GM23248 (cell line): Measurements from ENCODE around the gene ABHD12. TPM values are rescaled to one million over a fixed set of nuclear protein-coding genes. Genes with fewer than 3 reads are reported as not detected.

Source experiments
- DNase-seq: peaks from one replicate; pipeline ENCODE4 v3.0.0-alpha.2; 2015
- H2AFZ ChIP-seq: fragments of 200-600 bp; sonication (generic); 2 replicates; pipeline ENCODE4 v1.6.1; 2016; ENCODE audit warnings: antibody characterized with exemption
- H3F3A ChIP-seq: fragments of 200-600 bp; sonication (generic); 2 replicates; pipeline ENCODE4 v1.6.1; 2016; ENCODE audit warnings: mild to moderate bottlenecking, antibody characterized with exemption, mixed run types; ENCODE audit not compliant: insufficient read depth
- H3K27ac ChIP-seq: fragments of 200-600 bp; sonication (generic); 2 replicates; pipeline ENCODE4 v1.5.1; 2016; ENCODE audit warnings: mild to moderate bottlenecking
- H3K27me3 ChIP-seq: fragments of 200-600 bp; sonication (generic); replicated peaks from 2 replicates; pipeline ENCODE4 v1.6.1; 2016; ENCODE audit warnings: mild to moderate bottlenecking; ENCODE audit not compliant: insufficient read depth
- H3K36me3 ChIP-seq: fragments of 200-600 bp; sonication (generic); 2 replicates; pipeline ENCODE4 v1.6.1; 2016; ENCODE audit warnings: low read depth, mild to moderate bottlenecking
- H3K4me1 ChIP-seq: fragments of 200-600 bp; sonication (generic); 2 replicates; pipeline ENCODE4 v1.6.1; 2016; ENCODE audit warnings: mild to moderate bottlenecking; ENCODE audit not compliant: insufficient read depth
- H3K4me2 ChIP-seq: fragments of 200-600 bp; sonication (generic); one replicate; pipeline ENCODE4 v1.6.1; 2016; ENCODE audit warnings: mild to moderate bottlenecking; ENCODE audit not compliant: unreplicated experiment
- H3K4me3 ChIP-seq: fragments of 200-600 bp; sonication (generic); 2 replicates; pipeline ENCODE4 v1.5.1; 2016; ENCODE audit warnings: mild to moderate bottlenecking
- H3K79me2 ChIP-seq: fragments of 200-600 bp; sonication (generic); 2 replicates; pipeline ENCODE4 v1.6.1; 2016; ENCODE audit warnings: mild to moderate bottlenecking; ENCODE audit not compliant: insufficient read depth
- H3K9ac ChIP-seq: fragments of 200-600 bp; sonication (generic); 2 replicates; pipeline ENCODE4 v1.6.1; 2016; ENCODE audit warnings: mild to moderate bottlenecking
- H3K9me2 ChIP-seq: fragments of 200-600 bp; sonication (generic); 2 replicates; pipeline ENCODE4 v1.6.1; 2016; ENCODE audit warnings: mixed run types, mild to moderate bottlenecking, moderate library complexity; ENCODE audit not compliant: insufficient read depth
- H3K9me3 ChIP-seq: fragments of 200-600 bp; sonication (generic); one replicate; pipeline ENCODE4 v1.6.1; 2017; ENCODE audit warnings: low read depth
- H4K20me1 ChIP-seq: fragments of 200-600 bp; sonication (generic); 2 replicates; pipeline ENCODE4 v1.6.0; 2016; ENCODE audit not compliant: insufficient read depth
- EZH2 ChIP-seq: fragments of 200-600 bp; sonication (generic); IDR thresholded peaks from 2 replicates; pipeline ENCODE4 v1.6.1; 2018; ENCODE audit warnings: antibody characterized with exemption, mild to moderate bottlenecking; ENCODE audit not compliant: insufficient read depth, poor library complexity, severe bottlenecking
- EZH2phosphoT487 ChIP-seq: fragments of 200-600 bp; sonication (generic); IDR thresholded peaks from 2 replicates; pipeline ENCODE4 v1.6.1; 2018; ENCODE audit warnings: antibody characterized with exemption, moderate library complexity, mild to moderate bottlenecking, low read depth; ENCODE audit not compliant: insufficient read depth
- WGBS, 2 experiments: methylation state at CpG; one replicate each; pipeline ENCODE4 v1.1.6; 2015 to 2017; ENCODE audit warnings: low lambda C conversion rate in 2 of 2, low coverage in 1 of 2; ENCODE audit errors: missing lambda C conversion rate in 2 of 2; 5-methylcytosine and 5-hydroxymethylcytosine counted together
- in situ Hi-C: fragments of 300-500 bp; cut with MboI; formaldehyde crosslinking; loops from 2 replicates; pipeline ENCODE4 v1.15.0; 2020
- polyA plus RNA-seq: library from polyadenylated mRNA; unstranded; fragments of >200 nt; fragmentation: Nextera tagmentation; extraction: Ambion mirVana; gene quantifications from 2 replicates; pipeline ENCODE4 v1.2.1, GENCODE V29; 2016
- total RNA-seq: library from RNA; depleted of rRNA; stranded (reverse); fragments of >200 nt; shearing (Covaris generic); gene quantifications from 2 replicates; pipeline ENCODE4 v1.2.3, GENCODE V29; 2014

Gene ABHD12
- total and polyA plus RNA-seq, 2 experiments from 2014 or later, result 50.6 to 82.1 TPM

DNA sequence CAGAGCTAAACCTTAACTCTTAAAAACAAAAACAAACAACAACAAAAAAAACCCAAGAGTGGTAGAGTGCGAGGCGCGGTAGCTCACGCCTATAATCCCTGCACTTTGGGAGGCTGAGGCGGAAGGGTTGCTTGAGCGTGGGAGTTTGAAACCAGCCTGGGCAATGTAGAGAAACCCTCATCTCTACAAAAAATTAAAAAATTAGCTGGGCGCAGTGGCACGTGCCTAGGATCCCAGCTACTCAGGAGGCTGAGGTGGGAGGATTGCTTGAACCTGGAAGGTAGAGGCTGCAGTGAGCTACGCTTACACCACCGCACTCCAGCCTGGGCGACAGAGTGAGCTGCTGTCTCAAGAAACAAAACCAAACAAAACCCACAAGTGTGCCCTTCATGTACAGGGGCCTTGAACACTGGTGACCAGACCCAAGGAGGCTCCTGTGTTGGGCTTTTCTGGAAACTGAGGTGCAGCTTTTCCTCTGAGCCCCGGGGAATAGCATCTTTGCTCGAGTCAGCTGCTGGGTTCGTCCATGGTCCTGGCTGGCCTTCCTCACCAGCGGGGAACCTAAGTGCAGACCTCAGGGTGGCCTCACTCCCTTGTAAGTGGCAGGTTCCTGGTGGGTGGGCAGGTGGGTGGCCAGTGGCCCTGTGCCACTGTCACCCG is 102.9 kb downstream of the ABHD12 start:
- H3K27me3 ChIP-seq, result no peaks in the 10 kb centered on the region
- H3K9me2 ChIP-seq, result no peaks in the 10 kb centered on the region
- H3K4me2 ChIP-seq, result no peak overlapping the region
- H3K9me3 ChIP-seq, result no peaks in the 10 kb centered on the region
- H3F3A ChIP-seq, result no peaks in the 10 kb centered on the region
- in situ Hi-C loops, result no loop called here
- H2AFZ ChIP-seq, result no peak overlapping the region
- H4K20me1 ChIP-seq, result no peaks in the 10 kb centered on the region
- H3K4me1 ChIP-seq, result no peaks in the 10 kb centered on the region
- H3K36me3 ChIP-seq, result no peaks in the 10 kb centered on the region; the same call in 1 of the 2 replicates
- 88 to 89% methylated on average over 16 of the region's 16 CpGs for whole genome bisulfite sequencing, 2 experiments
- H3K79me2 ChIP-seq, result no peaks in the 10 kb centered on the region
- no peak overlapping the region for H3K27ac ChIP-seq
- TF ChIP-seq EZH2phosphoT487 (no peak), EZH2 (no peak)
- H3K9ac ChIP-seq, result no peak overlapping the region
- no peak for DNase-seq
- no peak overlapping the region for H3K4me3 ChIP-seq

DNA sequence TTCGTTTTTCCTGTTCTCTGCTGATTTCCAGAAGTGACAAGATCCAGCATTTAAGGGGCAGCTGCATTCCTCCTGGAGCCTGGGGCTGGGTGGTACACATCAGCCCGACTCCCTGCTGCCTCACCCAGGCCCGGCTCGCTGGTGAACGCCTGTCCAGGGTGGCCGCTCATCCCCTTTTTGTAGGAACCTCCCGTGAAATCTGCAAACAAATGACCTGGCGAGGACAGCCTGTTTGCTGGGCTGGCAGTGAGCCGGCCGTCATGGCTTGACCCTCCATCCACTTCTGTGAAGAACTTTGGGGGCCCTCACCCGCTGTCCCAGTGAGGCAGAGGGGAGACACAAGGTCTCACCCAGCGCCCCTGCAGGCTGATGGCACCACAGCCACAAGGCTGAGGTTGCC is 103.7 kb downstream of the ABHD12 start:
- Histone ChIP-seq H3K9me3 (no peaks in the 10 kb centered on the region), H4K20me1 (no peaks in the 10 kb centered on the region), H3K4me2 (no peak overlapping the region), H3K36me3 (no peaks in the 10 kb centered on the region; the same call in 1 of the 2 replicates), H3K4me1 (no peaks in the 10 kb centered on the region), H3K4me3 (no peak overlapping the region), H3K27ac (no peak overlapping the region), H2AFZ (no peak overlapping the region), H3K9me2 (no peaks in the 10 kb centered on the region), H3K9ac (no peak overlapping the region), H3K79me2 (no peaks in the 10 kb centered on the region), H3F3A (no peaks in the 10 kb centered on the region), H3K27me3 (no peaks in the 10 kb centered on the region)
- TF ChIP-seq EZH2phosphoT487, result no peak
- TF ChIP-seq EZH2, result no peak
- in situ Hi-C loops, result no loop called here
- 89 to 93% methylated on average over 12 of the region's 12 CpGs for WGBS, 2 experiments
- DNase-seq, result no peak

DNA sequence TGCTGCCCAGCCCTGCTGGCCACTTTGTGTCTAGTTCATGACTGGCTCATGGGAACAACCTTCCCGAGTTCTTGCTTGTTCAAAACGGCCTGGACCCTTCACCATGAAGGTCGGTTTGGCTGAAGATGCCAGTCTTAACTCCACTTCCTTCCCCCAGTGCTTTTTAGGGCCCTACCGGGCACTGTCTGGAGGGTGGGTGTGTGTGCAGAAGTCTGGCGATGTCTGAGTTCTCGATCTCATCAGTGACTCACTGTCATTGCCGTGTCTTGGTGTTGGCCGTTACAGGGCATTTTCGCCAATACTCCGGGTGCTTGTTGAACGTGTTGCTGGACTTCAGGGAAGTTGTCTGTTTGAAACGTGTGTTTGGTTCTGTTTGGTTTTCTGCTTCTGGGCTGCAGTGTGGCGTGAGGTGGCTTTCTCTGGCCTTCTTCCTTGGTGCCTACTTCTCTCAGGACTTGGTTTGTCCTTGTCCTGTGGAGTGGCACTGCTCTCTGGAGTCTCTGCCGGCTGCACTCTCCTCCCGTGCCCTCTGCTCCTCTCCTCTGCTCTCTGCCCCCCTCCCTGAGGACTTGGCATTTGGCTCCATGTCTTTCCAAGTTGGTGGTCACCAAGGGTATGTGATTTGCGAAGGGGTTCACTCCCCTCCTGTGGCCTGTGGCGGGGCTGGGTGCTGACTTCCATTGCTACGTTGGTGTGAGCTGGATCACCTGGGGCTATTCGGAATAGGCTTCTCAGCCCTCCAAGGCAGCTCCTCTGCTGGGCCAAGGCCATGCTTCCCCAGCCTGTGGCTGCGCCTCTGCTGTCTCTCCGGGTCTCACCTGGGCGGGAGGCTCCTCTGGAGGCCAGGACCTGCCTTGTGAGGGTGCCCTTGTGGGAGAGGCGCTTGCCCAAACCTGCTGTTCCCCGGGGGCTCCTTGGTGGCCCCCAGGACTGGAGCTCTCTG is 104.5 kb downstream of the ABHD12 start:
- Histone ChIP-seq H2AFZ (no peak overlapping the region), H3K4me2 (no peak overlapping the region), H3F3A (no peaks in the 10 kb centered on the region), H3K9ac (no peak overlapping the region), H3K4me1 (no peaks in the 10 kb centered on the region), H3K27me3 (no peaks in the 10 kb centered on the region), H3K9me2 (no peaks in the 10 kb centered on the region), H3K4me3 (no peak overlapping the region), H4K20me1 (no peaks in the 10 kb centered on the region), H3K79me2 (no peaks in the 10 kb centered on the region), H3K9me3 (no peaks in the 10 kb centered on the region), H3K27ac (no peak overlapping the region), H3K36me3 (no peaks in the 10 kb centered on the region; the same call in 1 of the 2 replicates)
- DNase-seq, result no peak
- TF ChIP-seq EZH2phosphoT487 (no peak), EZH2 (no peak)
- in situ Hi-C loops, result no loop called here
- 85 to 86% methylated on average over 23 of the region's 24 CpGs for WGBS, 2 experiments

DNA sequence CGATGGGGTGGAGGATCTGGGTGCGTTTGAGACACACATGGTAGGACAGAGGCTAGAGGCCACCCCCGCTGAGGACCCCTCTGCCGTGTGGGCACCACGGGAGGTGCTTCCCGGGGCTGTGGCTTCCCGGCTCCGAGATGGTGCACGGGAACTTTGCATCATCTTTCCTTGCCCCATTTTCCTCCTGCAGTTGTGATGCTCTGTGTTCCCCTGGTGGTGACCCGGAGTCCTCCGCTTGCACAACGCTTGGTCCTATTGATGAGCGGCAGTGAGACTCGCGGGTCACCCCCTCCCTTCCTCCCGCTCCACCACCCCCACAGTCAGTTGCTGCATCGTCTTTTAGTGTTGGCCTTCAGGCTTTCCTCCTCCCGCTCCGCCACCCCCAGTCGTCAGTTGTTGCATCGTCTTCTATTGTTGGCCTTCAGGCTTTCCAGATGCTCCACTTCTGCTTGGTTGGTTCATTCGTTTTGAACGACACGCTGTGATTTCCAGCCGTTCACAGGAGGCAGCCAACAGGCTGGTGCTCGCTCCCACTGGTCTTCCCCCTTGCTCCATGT is 105.5 kb downstream of the ABHD12 start:
- no peaks in the 10 kb centered on the region for H4K20me1 ChIP-seq
- H3K4me2 ChIP-seq, result no peak overlapping the region
- no peaks in the 10 kb centered on the region; the same call in 1 of the 2 replicates for H3K36me3 ChIP-seq
- no peaks in the 10 kb centered on the region for H3K4me1 ChIP-seq
- no peak overlapping the region for H3K9ac ChIP-seq
- no peak overlapping the region for H3K27ac ChIP-seq
- in situ Hi-C loops, result no loop called here
- no peak overlapping the region for H3K4me3 ChIP-seq
- H3F3A ChIP-seq, result no peaks in the 10 kb centered on the region
- 79 to 81% methylated on average over 18 to 26 of the region's 26 CpGs for WGBS, 2 experiments
- no peaks in the 10 kb centered on the region for H3K79me2 ChIP-seq
- H3K27me3 ChIP-seq, result no peaks in the 10 kb centered on the region
- H2AFZ ChIP-seq, result no peak overlapping the region
- H3K9me2 ChIP-seq, result no peaks in the 10 kb centered on the region
- DNase-seq, result no peak
- no peak for TF ChIP-seq EZH2
- no peak for TF ChIP-seq EZH2phosphoT487
- H3K9me3 ChIP-seq, result no peaks in the 10 kb centered on the region
